Omental fat pad (tissue), 4 donors: ENCODE results near the gene YJU2. TPM values are rescaled to one million over a fixed set of nuclear protein-coding genes. Genes with fewer than 3 reads are reported as not detected.

Experiments used
- ATAC-seq: fragments of 150-250 bp; one replicate; pipeline ENCODE4 v1.9.1; 2016; ENCODE audit warnings: mild to moderate bottlenecking, moderate library complexity; ENCODE audit not compliant: low FRiP score
- DNase-seq: peaks from one replicate; pipeline ENCODE4 v3.0.0-alpha.2; 2019; ENCODE audit warnings: low spot score
- total RNA-seq, 4 donors: library from RNA; depleted of rRNA; stranded (reverse); fragments of >200 nt; gene quantifications; one replicate each; pipeline ENCODE4 v1.1.0, GENCODE V29; 2016
- TF ChIP-seq, protein P1 (sequence below), 3 donors: fragments of 450-650 bp; IDR thresholded peaks; one replicate each; pipeline ENCODE4 v1.5.1; 2016 to 2017; ENCODE audit warnings: antibody characterized with exemption in 3 of 3, mild to moderate bottlenecking in 3 of 3, moderate library complexity in 2 of 3

YJU2 gene
- total RNA-seq, 4 donors from 2014 or later = 13.2 to 23.7 (median 16.8) TPM

DNA sequence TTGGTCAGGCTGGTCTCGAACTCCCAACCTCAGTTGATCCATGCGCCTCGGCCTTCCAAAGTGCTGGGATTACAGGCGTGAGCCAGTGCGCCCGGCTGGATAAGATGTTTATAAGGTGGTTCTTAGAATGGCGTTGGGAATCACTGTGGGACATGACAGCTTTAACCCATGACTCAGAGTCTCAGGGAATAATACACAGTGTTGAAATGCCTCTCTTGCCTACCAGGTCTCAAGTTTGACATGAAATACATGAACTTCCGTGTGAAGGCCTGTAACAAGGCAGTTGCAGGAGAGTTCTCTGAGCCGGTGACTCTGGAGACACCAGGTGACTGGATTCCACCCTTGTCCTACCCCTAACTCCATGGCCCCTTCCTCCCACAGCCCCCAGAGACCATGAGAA lies 70.1 kb downstream of the YJU2 start:
- TF ChIP-seq, protein P1, sequence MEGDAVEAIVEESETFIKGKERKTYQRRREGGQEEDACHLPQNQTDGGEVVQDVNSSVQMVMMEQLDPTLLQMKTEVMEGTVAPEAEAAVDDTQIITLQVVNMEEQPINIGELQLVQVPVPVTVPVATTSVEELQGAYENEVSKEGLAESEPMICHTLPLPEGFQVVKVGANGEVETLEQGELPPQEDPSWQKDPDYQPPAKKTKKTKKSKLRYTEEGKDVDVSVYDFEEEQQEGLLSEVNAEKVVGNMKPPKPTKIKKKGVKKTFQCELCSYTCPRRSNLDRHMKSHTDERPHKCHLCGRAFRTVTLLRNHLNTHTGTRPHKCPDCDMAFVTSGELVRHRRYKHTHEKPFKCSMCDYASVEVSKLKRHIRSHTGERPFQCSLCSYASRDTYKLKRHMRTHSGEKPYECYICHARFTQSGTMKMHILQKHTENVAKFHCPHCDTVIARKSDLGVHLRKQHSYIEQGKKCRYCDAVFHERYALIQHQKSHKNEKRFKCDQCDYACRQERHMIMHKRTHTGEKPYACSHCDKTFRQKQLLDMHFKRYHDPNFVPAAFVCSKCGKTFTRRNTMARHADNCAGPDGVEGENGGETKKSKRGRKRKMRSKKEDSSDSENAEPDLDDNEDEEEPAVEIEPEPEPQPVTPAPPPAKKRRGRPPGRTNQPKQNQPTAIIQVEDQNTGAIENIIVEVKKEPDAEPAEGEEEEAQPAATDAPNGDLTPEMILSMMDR (IDR thresholded peaks at IDR 0.05) = no peak
- no peak for ATAC-seq
- DNase-seq = no peak

DNA sequence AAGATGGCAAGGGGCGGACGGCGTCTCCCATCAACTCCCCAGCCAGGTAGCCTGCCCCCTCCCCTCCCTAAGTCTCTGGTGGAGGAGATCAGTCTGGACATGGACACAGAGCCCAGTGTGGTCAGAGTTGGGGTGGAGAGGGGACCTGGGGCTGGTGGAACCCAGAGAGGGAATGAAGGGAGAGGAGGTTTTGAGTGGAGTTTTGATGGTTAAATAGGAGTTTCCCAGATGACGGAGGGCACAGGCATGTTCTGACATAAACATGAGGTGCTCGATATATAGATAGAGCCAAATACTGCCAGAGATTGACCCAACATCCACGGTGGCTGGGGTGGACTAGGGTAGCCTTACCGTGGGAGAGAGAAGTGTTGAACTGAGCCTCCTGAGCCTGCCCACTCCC lies 71.6 kb downstream of the YJU2 start:
- TF ChIP-seq, protein P1 (IDR thresholded peaks at IDR 0.05) = no peak
- no peak for DNase-seq
- ATAC-seq = no peak

Other genes with a start within 250 kb of the YJU2 start
- gene PIAS4, start 239.3 kb upstream of the YJU2 start, total RNA-seq = 10 to 100 TPM; 10.6 to 21.6 (median 11.2) TPM
- 10 to 100 TPM; 33.3 to 53.3 (median 38.4) TPM for gene ZBTB7A, start 180.2 kb upstream of the YJU2 start, total RNA-seq
- gene MAP2K2, start 123.0 kb upstream of the YJU2 start, total RNA-seq = 10 to 100 TPM; 47.4 to 65.2 (median 61.4) TPM
- not detected for gene CREB3L3, start 93.4 kb upstream of the YJU2 start, total RNA-seq
- gene SIRT6, start 64.5 kb upstream of the YJU2 start, total RNA-seq = 10 to 100 TPM; 15.0 to 29.6 (median 21.0) TPM
- gene ANKRD24, start 64.4 kb upstream of the YJU2 start, total RNA-seq = 1 to 10 TPM in 2 of 4 donors, under 1 TPM in 2; 0.88 to 1.2 (median 1.0) TPM
- 10 to 100 TPM in 1 of 4 donors, 1 to 10 TPM in 3; 2.2 to 11.4 (median 5.0) TPM for gene EBI3, start 17.6 kb upstream of the YJU2 start, total RNA-seq
- under 1 TPM in 1 of 4 donors, not detected in 3; 0.19 TPM for gene SHD, start 32.2 kb downstream of the YJU2 start, total RNA-seq
- under 1 TPM in 1 of 4 donors, not detected in 3; 0.79 TPM for gene TMIGD2, start 55.3 kb downstream of the YJU2 start, total RNA-seq
- not detected for gene FSD1, start 57.5 kb downstream of the YJU2 start, total RNA-seq
- 10 to 100 TPM in 2 of 4 donors, 1 to 10 TPM in 2; 4.6 to 18.8 (median 7.7) TPM for gene STAP2, start 91.7 kb downstream of the YJU2 start, total RNA-seq
- 1 to 10 TPM; 3.5 to 7.1 (median 6.0) TPM for gene MPND, start 96.5 kb downstream of the YJU2 start, total RNA-seq
- gene SH3GL1, start 153.5 kb downstream of the YJU2 start, total RNA-seq = 10 to 100 TPM; 38.0 to 54.9 (median 48.2) TPM
- 1 to 10 TPM; 3.9 to 6.5 (median 4.1) TPM for gene CHAF1A, start 155.6 kb downstream of the YJU2 start, total RNA-seq
- gene UBXN6, start 210.7 kb downstream of the YJU2 start, total RNA-seq = 100 to 1,000 TPM in 2 of 4 donors, 10 to 100 TPM in 2; 62.7 to 128 (median 88.6) TPM
- gene HDGFL2, start 225.2 kb downstream of the YJU2 start, total RNA-seq = 10 to 100 TPM; 17.3 to 40.8 (median 25.2) TPM